ENCODE data around the gene DIPK1B. TPM values are rescaled to one million over a fixed set of nuclear protein-coding genes. Genes with fewer than 3 reads are reported as not detected.

Gene DIPK1B
- total RNA-seq, 1 donor from 2014 or later: 17.1 TPM

DNA sequence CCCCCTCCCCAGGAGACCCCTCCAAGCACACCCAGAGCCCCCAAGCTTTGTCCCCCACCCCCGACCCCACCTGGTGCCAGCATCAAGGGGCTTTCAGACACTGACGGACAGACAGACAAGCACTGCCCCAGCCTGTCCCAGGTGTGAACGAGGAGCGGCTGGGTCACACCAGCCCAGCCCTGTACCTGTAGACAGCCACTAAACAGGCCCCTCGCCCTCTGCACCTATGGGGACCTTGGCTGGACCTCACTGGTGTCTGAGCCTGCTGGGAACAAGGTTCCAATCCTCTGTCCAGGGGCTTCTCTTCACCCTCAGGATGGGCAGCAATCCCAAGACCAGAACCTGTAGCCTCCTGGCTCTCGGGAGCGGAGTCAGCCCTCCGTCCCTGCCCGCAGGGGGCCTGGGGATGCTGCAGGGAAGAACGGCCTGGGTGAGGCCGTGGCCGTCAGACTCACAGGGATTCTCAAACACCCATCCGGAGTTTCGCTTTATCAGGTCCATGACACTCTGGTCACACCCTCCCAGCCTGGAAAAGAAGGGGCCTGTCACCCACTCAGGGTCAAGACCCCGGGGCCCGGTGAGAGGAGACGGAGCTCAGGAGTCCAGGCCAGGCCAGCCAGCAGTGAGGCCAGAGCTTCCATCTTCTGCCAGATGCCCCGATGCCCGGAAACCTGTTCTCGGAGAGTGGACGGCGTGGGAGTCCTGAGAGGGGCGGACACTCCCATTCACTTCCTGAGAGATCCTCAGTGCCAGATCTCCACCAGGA is 33.2 kb downstream of the DIPK1B start:
- DNase-seq (ENCODE audit: low read depth): no peak
- H3K36me3 ChIP-seq (ENCODE audit: control insufficient read depth, insufficient read depth, low read length): no peaks in the 10 kb centered on the region
- peaks cover 49% of the 10 kb centered on the region for H3K27me3 ChIP-seq (ENCODE audit: control insufficient read depth, insufficient read depth, low read length)
- TF ChIP-seq CTCF (IDR thresholded peaks at IDR 0.05; ENCODE audit: insufficient read depth, low read length, poor library complexity, severe bottlenecking): no peak
- H3K4me3 ChIP-seq (ENCODE audit: low read depth, low read length): no peak overlapping the region

- no peak for TF ChIP-seq CTCF (IDR thresholded peaks at IDR 0.05; ENCODE audit: insufficient read depth, low read length, poor library complexity, severe bottlenecking)
- Histone ChIP-seq H3K36me3 (ENCODE audit: control insufficient read depth, insufficient read depth, low read length) (no peaks in the 10 kb centered on the region), H3K27me3 (ENCODE audit: control insufficient read depth, insufficient read depth, low read length) (peaks cover 43% of the 10 kb centered on the region), H3K4me3 (ENCODE audit: low read depth, low read length) (no peak overlapping the region)
- DNase-seq (ENCODE audit: low read depth): no peak
Observed at GRCh38 chr9:136746155-136746490, 33.8 kb downstream of the DIPK1B start.

- DNase-seq (ENCODE audit: low read depth): no peak
- Histone ChIP-seq H3K36me3 (ENCODE audit: control insufficient read depth, insufficient read depth, low read length) (no peaks in the 10 kb centered on the region), H3K4me3 (ENCODE audit: low read depth, low read length) (no peak overlapping the region), H3K27me3 (ENCODE audit: control insufficient read depth, insufficient read depth, low read length) (peaks cover 38% of the 10 kb centered on the region)
- TF ChIP-seq CTCF (IDR thresholded peaks at IDR 0.05; ENCODE audit: insufficient read depth, low read length, poor library complexity, severe bottlenecking): no peak
Observed at GRCh38 chr9:136746621-136747020, 34.2 kb downstream of the DIPK1B start.

GRCh38 chr9:136747161-136748060 is 35.0 kb downstream of the DIPK1B start:
- no peak for TF ChIP-seq CTCF (IDR thresholded peaks at IDR 0.05; ENCODE audit: insufficient read depth, low read length, poor library complexity, severe bottlenecking)
- no peak for DNase-seq (ENCODE audit: low read depth)
- H3K4me3 ChIP-seq (ENCODE audit: low read depth, low read length): no peak overlapping the region
- H3K36me3 ChIP-seq (ENCODE audit: control insufficient read depth, insufficient read depth, low read length): no peaks in the 10 kb centered on the region
- peaks cover 33% of the 10 kb centered on the region for H3K27me3 ChIP-seq (ENCODE audit: control insufficient read depth, insufficient read depth, low read length)

GRCh38 chr9:136748201-136748600 is 35.8 kb downstream of the DIPK1B start, which contains the start of gene LCN6:
Gene LCN6, minus strand, starts transcription at chr9:136748525. Its CDS starts 42 bp downstream, at chr9:136748483.
- no peaks in the 10 kb centered on the region for H3K36me3 ChIP-seq (ENCODE audit: control insufficient read depth, insufficient read depth, low read length)
- H3K4me3 ChIP-seq (ENCODE audit: low read depth, low read length): no peak within 1 kb of the TSS
- no peak for DNase-seq (ENCODE audit: low read depth)
- H3K27me3 ChIP-seq (ENCODE audit: control insufficient read depth, insufficient read depth, low read length): peaks cover 25% of the 10 kb centered on the region
- no peak for TF ChIP-seq CTCF (IDR thresholded peaks at IDR 0.05; ENCODE audit: insufficient read depth, low read length, poor library complexity, severe bottlenecking)
